Inflammatory macrophage treated with lipopolysaccharide for 1 hour (primary cell): ENCODE measurements around the gene TLR10.

Experiments used
- DNase-seq, 2 donors: peaks; one replicate each; pipeline ENCODE4 v3.0.0-alpha.2; 2020 to 2022

TLR10 gene

GRCh38 chr4:38730493-38730829 lies 52.3 kb downstream of the TLR10 start:
- DNase-seq = no peak

DNA sequence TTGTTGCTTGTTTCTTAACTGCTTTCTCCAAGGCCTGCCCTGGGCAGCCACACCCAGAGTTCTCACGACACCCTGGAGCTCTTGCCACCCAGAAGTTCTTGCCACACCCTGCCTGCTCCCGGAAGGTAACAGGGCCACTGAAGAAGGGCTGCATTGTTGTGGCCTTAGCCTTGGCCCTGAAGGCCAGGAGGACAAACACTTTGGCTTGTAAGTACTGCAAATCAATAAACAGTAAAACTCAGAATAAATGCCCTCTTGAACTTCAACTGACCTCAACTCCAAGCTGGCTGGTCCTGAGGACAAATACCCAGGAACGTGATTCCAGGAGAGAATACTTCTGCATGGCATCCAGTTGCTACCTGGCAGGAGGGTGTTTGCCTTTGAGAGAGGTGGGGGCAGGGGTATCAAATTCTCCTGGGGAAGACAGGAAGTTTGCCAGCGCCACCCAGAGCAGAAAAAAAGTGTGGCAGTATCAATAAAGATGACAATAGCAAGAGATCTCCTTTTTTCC lies 54.1 kb downstream of the TLR10 start:
- DNase-seq = no peak

DNA sequence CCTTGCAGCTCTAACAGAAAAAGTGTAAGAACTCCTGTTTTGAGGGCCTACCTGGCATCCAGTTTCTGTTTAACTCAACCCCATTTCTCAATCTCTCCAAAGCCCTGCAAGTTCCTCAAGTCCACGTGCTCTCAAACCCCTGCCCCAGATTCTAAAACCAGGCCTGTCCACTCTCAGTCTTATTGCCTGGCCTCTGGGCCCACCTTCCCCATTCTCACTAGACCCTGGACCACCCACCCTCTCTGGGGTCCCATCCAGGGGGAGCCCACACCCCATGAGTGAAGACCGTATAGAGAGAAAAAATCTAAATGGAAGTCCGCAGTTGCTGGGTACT lies 58.3 kb downstream of the TLR10 start:
- DNase-seq = no peak

GRCh38 chr4:38723726-38724474 lies 58.9 kb downstream of the TLR10 start:
- DNase-seq = no peak

- DNase-seq = no peak
Observed at GRCh38 chr4:38723114-38723513, 59.7 kb downstream of the TLR10 start.
